ENCODE results near the gene ZMIZ1.

The ZMIZ1 gene

GRCh38 chr10:79056361-79056735, 12.4 kb upstream of the ZMIZ1 start:
- H3K4me3 ChIP-seq (ENCODE audit: control insufficient read depth, low read depth, low read length): no peak overlapping the region
- no peak for TF ChIP-seq CTCF (conservative IDR thresholded peaks at IDR 0.05; ENCODE audit: control insufficient read depth, insufficient read depth, low read depth, low read length)
- no peak for DNase-seq (ENCODE audit: low read depth)

GRCh38 chr10:79056736-79057391, 11.9 kb upstream of the ZMIZ1 start:
- no peak overlapping the region for H3K4me3 ChIP-seq (ENCODE audit: control insufficient read depth, low read depth, low read length)
- no peak for DNase-seq (ENCODE audit: low read depth)
- TF ChIP-seq CTCF (conservative IDR thresholded peaks at IDR 0.05; ENCODE audit: control insufficient read depth, insufficient read depth, low read depth, low read length): no peak

- no peak for DNase-seq (ENCODE audit: low read depth)
- TF ChIP-seq CTCF (conservative IDR thresholded peaks at IDR 0.05; ENCODE audit: control insufficient read depth, insufficient read depth, low read depth, low read length): no peak
- H3K4me3 ChIP-seq (ENCODE audit: control insufficient read depth, low read depth, low read length): no peak overlapping the region
These were observed 11.1 kb upstream of the ZMIZ1 start for GRCh38 chr10:79057481-79058275.

- H3K4me3 ChIP-seq (ENCODE audit: control insufficient read depth, low read depth, low read length): no peak overlapping the region
- no peak for TF ChIP-seq CTCF (conservative IDR thresholded peaks at IDR 0.05; ENCODE audit: control insufficient read depth, insufficient read depth, low read depth, low read length)
- DNase-seq (ENCODE audit: low read depth): no peak
These were observed 9.6 kb upstream of the ZMIZ1 start for GRCh38 chr10:79058899-79059841.

GRCh38 chr10:79059859-79060379, 8.8 kb upstream of the ZMIZ1 start:
- TF ChIP-seq CTCF (conservative IDR thresholded peaks at IDR 0.05; ENCODE audit: control insufficient read depth, insufficient read depth, low read depth, low read length): no peak
- H3K4me3 ChIP-seq (ENCODE audit: control insufficient read depth, low read depth, low read length): no peak overlapping the region
- DNase-seq (ENCODE audit: low read depth): no peak

- TF ChIP-seq CTCF (conservative IDR thresholded peaks at IDR 0.05; ENCODE audit: control insufficient read depth, insufficient read depth, low read depth, low read length): no peak
- H3K4me3 ChIP-seq (ENCODE audit: control insufficient read depth, low read depth, low read length): no peak overlapping the region
- DNase-seq (ENCODE audit: low read depth): no peak
These were observed 8.0 kb upstream of the ZMIZ1 start for GRCh38 chr10:79060641-79061255.
